HepG2 (cell line): ENCODE measurements around the gene DUSP22. TPM values are rescaled to one million over a fixed set of nuclear protein-coding genes. Genes with fewer than 3 reads are reported as not detected.

Experiments
- ATAC-seq: fragments of 200-7000 bp; cut with Tn5 transposase; 3 replicates; pipeline ENCODE4 v1.9.1; 2020; ENCODE audit warnings: mild to moderate bottlenecking, moderate library complexity
- BruUV-seq: library from RNA; stranded (reverse); fragments of 400-500 nt; replicated peaks from 2 replicates; lab custom pipeline; 2021; lab: Mats Ljungman, UMichigan
- CTCF ChIA-PET: fragments of 300-600 bp; formaldehyde crosslinking; extraction: SDS; loops from one replicate; lab custom pipeline; 2021; ENCODE audit warnings: low total read pairs, inconsistent platforms, low intra/inter-chr PET ratio; lab: Yijun Ruan, JAX
- POLR2A ChIA-PET: fragments of 350-600 bp; sonication (Branson Sonifier 250); formaldehyde crosslinking; loops from one replicate; lab custom pipeline; 2020; ENCODE audit warnings: antibody characterized with exemption, inconsistent platforms; lab: Yijun Ruan, JAX
- DNase-seq: peaks from one replicate; pipeline ENCODE4 v3.0.0-alpha.2; 2015; ENCODE audit warnings: low spot score
- FAIRE-seq: peaks from 3 replicates; lab custom pipeline; 2011; peaks lifted over from hg19 to GRCh38; lab: Jason Lieb, UNC
- H2AFZ ChIP-seq: one replicate; pipeline ENCODE4 v1.6.1; 2011; ENCODE audit warnings: low read length, inconsistent platforms
- H3K27ac ChIP-seq: fragments of 300-600 bp; 3 replicates; pipeline ENCODE4 v1.8.0; 2011; ENCODE audit warnings: mixed run types, mild to moderate bottlenecking, mixed read lengths, low read length, inconsistent platforms; ENCODE audit not compliant: insufficient read depth; ENCODE audit errors: extremely low read length
- H3K27me3 ChIP-seq, 2 experiments: fragments of 200-600 bp in 1 of 2; 2 replicates in 1 of 2; 3 replicates in 1 of 2; pipeline versions ENCODE4 v1.6.0 to v1.8.0; 2011; ENCODE audit warnings: low read length in 2 of 2, mild to moderate bottlenecking in 2 of 2, moderate library complexity in 2 of 2, inconsistent platforms in 1 of 2; ENCODE audit not compliant: insufficient read depth in 2 of 2, control insufficient read depth in 1 of 2
- H3K36me3 ChIP-seq, 2 experiments: fragments of 200-600 bp in 1 of 2; replicated peaks in 1 of 2; 2 replicates in 1 of 2; 3 replicates in 1 of 2; pipeline versions ENCODE4 v1.5.1 to v1.8.0; 2011; ENCODE audit warnings: low read length in 2 of 2, inconsistent platforms in 1 of 2; ENCODE audit not compliant: insufficient read depth in 2 of 2, control insufficient read depth in 1 of 2
- H3K4me1 ChIP-seq: 2 replicates; pipeline ENCODE4 v1.5.1; 2012; ENCODE audit warnings: low read length, inconsistent platforms; ENCODE audit not compliant: insufficient read depth
- H3K4me2 ChIP-seq: 2 replicates; pipeline ENCODE4 v1.6.0; 2011; ENCODE audit warnings: low read depth, low read length, inconsistent platforms
- H3K4me3 ChIP-seq, 3 experiments: fragments of 200-600 bp in 1 of 3; sonication (generic), shearing (Covaris generic) in 1 of 3; replicated peaks in 1 of 3; 2 replicates each; pipeline ENCODE4 v1.5.1; 2011 to 2016; ENCODE audit warnings: low read length in 3 of 3, inconsistent platforms in 2 of 3, low read depth in 2 of 3, mild to moderate bottlenecking in 2 of 3, control low read depth in 1 of 3, mixed read lengths in 1 of 3; ENCODE audit not compliant: insufficient read depth in 1 of 3
- H3K79me2 ChIP-seq: one replicate; pipeline ENCODE4 v1.6.1; 2011; ENCODE audit warnings: low read length, inconsistent platforms; ENCODE audit not compliant: insufficient read depth
- H3K9ac ChIP-seq: 2 replicates; pipeline ENCODE4 v1.6.0; 2011; ENCODE audit warnings: mild to moderate bottlenecking, low read depth, low read length, inconsistent platforms; ENCODE audit not compliant: insufficient read depth
- H3K9me3 ChIP-seq: 2 replicates; pipeline ENCODE4 v1.5.1; 2012; ENCODE audit warnings: mild to moderate bottlenecking, low read length
- H4K20me1 ChIP-seq: 2 replicates; pipeline ENCODE4 v1.6.0; 2011; ENCODE audit warnings: inconsistent platforms, mild to moderate bottlenecking, low read length, moderate library complexity; ENCODE audit not compliant: insufficient read depth
- ARID2 ChIP-seq: sonication (generic); formaldehyde crosslinking; IDR thresholded peaks from 2 replicates; pipeline ENCODE4 v1.8.1; 2022; ENCODE audit warnings: mild to moderate bottlenecking, missing genetic modification reagents, borderline replicate concordance
- CAMTA2 ChIP-seq: sonication (generic); formaldehyde crosslinking; IDR thresholded peaks from 2 replicates; pipeline ENCODE4 v1.4.0; 2020; ENCODE audit warnings: mild to moderate bottlenecking, missing genetic modification reagents, borderline replicate concordance
- FOXC1 ChIP-seq: sonication (generic); formaldehyde crosslinking; IDR thresholded peaks from 2 replicates; pipeline ENCODE4 v1.8.0; 2022; ENCODE audit warnings: mild to moderate bottlenecking, missing genetic modification reagents, borderline replicate concordance
- NR0B2 ChIP-seq: sonication (generic); formaldehyde crosslinking; IDR thresholded peaks from 2 replicates; pipeline ENCODE4 v1.4.0; 2020; ENCODE audit warnings: mild to moderate bottlenecking, missing genetic modification reagents
- PHF20 ChIP-seq: sonication (generic); formaldehyde crosslinking; IDR thresholded peaks from 2 replicates; pipeline ENCODE4 v1.5.0; 2020; ENCODE audit warnings: mild to moderate bottlenecking, missing genetic modification reagents
- SRY ChIP-seq: sonication (generic); formaldehyde crosslinking; IDR thresholded peaks from 2 replicates; pipeline ENCODE4 v1.8.0; 2022; ENCODE audit warnings: mild to moderate bottlenecking, missing genetic modification reagents
- ZNF235 ChIP-seq: sonication (generic); formaldehyde crosslinking; IDR thresholded peaks from 2 replicates; pipeline ENCODE4 v1.8.1; 2023; ENCODE audit warnings: mild to moderate bottlenecking, missing genetic modification reagents, borderline replicate concordance
- ZNF777 ChIP-seq: sonication (generic); formaldehyde crosslinking; IDR thresholded peaks from 2 replicates; pipeline ENCODE4 v1.4.0; 2020; ENCODE audit warnings: missing genetic modification reagents
- ZNF883 ChIP-seq: sonication (generic); formaldehyde crosslinking; IDR thresholded peaks from 2 replicates; pipeline ENCODE4 v1.5.1; 2020; ENCODE audit warnings: mild to moderate bottlenecking, missing genetic modification reagents; ENCODE audit errors: not compliant biosample characterization
- WGBS: methylation state at CpG from one replicate; pipeline ENCODE4 v1.1.6; 2017; ENCODE audit warnings: low lambda C conversion rate; 5-methylcytosine and 5-hydroxymethylcytosine counted together
- in situ Hi-C: cut with HindIII; loops from 2 replicates; pipeline ENCODE4 v1.10.0; 2017; ENCODE audit warnings: low pct_unique_long_range_greater_than_20kb; ENCODE audit not compliant: extremely low pct_ligation_motif_present
- intact Hi-C: fragments of 100-400 bp; cut with micrococcal nuclease; formaldehyde crosslinking; loops from one replicate; pipeline ENCODE4 v1.10.0; 2022; ENCODE audit not compliant: unreplicated experiment
- polyA plus RNA-seq, 8 experiments: library from polyadenylated mRNA; depleted of rRNA in 3 of 8; stranded (reverse) in 7 of 8; unstranded in 1 of 8; fragments of >200 nt; fragmentation: Illumina TruSeq in 4 of 8; extraction: Trizol in 4 of 8; gene quantifications; 2 replicates each; pipeline versions ENCODE4 v1.2.1 to v1.2.3, GENCODE V29; 2011 to 2016; ENCODE audit warnings: low read depth in 4 of 8, missing spikeins in 1 of 8, mixed read lengths in 1 of 8; ENCODE audit not compliant: insufficient read depth in 1 of 8
- total RNA-seq, 5 experiments: library from RNA; depleted of rRNA; stranded (reverse); fragments of >200 nt; fragmentation: Illumina TruSeq; extraction: Trizol; gene quantifications; 2 replicates each; pipeline ENCODE4 v1.2.3, GENCODE V29; 2016; ENCODE audit warnings: low read depth in 1 of 5
- TF ChIP-seq, protein P1 (sequence below): sonication (generic); formaldehyde crosslinking; IDR thresholded peaks from 2 replicates; pipeline ENCODE4 v1.4.0; 2020; ENCODE audit warnings: missing genetic modification reagents

The DUSP22 gene
- total and polyA plus RNA-seq, 2 of the 13 experiments (the other 11 are each of a cell fraction or from before 2014, with no cell fraction given) = 20.2 to 32.8 TPM

GRCh38 chr6:305371-306206, 13.3 kb downstream of the DUSP22 start:
- ChIA-PET CTCF (no interaction called here), POLR2A (no interaction called here)
- Histone ChIP-seq H3K27me3 (no peaks in the 10 kb centered on the region; a peak in 1 of 5 replicates), H3K9me3 (no peaks in the 10 kb centered on the region), H2AFZ (no peak overlapping the region), H4K20me1 (peaks cover 4% of the 10 kb centered on the region; the same call in 1 of the 2 replicates), H3K9ac (no peak overlapping the region), H3K79me2 (no peaks in the 10 kb centered on the region), H3K4me2 (no peak overlapping the region), H3K4me3 (no peak overlapping the region), H3K4me1 (no peaks in the 10 kb centered on the region), H3K36me3 (peaks cover 0 to 1% of the 10 kb centered on the region in 2 experiments; a peak in 2 of 5 replicates), H3K27ac (no peak overlapping the region)
- WGBS = 48% methylated on average over 5 of the region's 5 CpGs
- intact Hi-C loops = no loop called here
- in situ Hi-C loops = no loop called here
- DNase-seq (no peak), FAIRE-seq (no peak), ATAC-seq (no peak)
- no TSS peak for BruUV-seq
- TF ChIP-seq ARID2 (CRISPR knock-in tag) = no peak

DNA sequence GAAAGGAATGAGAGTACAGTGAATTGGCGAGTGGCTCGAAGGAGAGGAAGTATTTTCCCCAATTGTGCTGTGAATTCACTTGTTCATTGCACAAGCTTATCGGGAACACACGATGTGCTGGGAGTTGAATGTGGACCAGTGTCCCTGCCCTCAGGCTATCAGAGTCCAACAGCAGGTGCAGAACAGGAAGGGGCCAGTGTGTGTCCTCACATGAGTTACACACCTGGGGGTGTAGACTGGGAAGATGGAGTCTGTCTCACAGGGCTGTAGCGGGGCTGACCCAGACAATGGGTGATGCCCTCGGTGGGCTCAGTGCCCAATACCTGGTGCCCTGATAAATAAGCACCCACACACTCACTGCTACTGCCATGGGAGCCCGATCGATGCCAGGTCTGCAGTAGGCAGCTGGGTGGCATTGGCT, 14.4 kb downstream of the DUSP22 start:
- no peaks in the 10 kb centered on the region for H3K79me2 ChIP-seq
- H4K20me1 ChIP-seq = peaks cover 4% of the 10 kb centered on the region; the same call in 1 of the 2 replicates
- H3K36me3 ChIP-seq = peaks cover 0 to 1% of the 10 kb centered on the region in 2 experiments; a peak in 2 of 5 replicates
- in situ Hi-C loops (no loop called here), intact Hi-C loops (no loop called here)
- ATAC-seq = no peak
- whole genome bisulfite sequencing = 59% methylated on average over 7 of the region's 8 CpGs
- H3K27me3 ChIP-seq = no peaks in the 10 kb centered on the region; a peak in 1 of 5 replicates
- DNase-seq = no peak
- H3K4me3 ChIP-seq = no peak overlapping the region
- ChIA-PET CTCF (no interaction called here), POLR2A (no interaction called here)
- no peak overlapping the region for H3K4me2 ChIP-seq
- H2AFZ ChIP-seq = no peak overlapping the region
- H3K9ac ChIP-seq = no peak overlapping the region
- no TSS peak for BruUV-seq
- H3K4me1 ChIP-seq = no peaks in the 10 kb centered on the region
- H3K27ac ChIP-seq = no peak overlapping the region
- H3K9me3 ChIP-seq = no peaks in the 10 kb centered on the region
- no peak for FAIRE-seq
- no peak for TF ChIP-seq FOXC1 (CRISPR knock-in tag)
- TF ChIP-seq ZNF883 (CRISPR knock-in tag) = no peak
- no peak for TF ChIP-seq NR0B2
- TF ChIP-seq ZNF777 (CRISPR knock-in tag) = no peak
- TF ChIP-seq, protein P1, sequence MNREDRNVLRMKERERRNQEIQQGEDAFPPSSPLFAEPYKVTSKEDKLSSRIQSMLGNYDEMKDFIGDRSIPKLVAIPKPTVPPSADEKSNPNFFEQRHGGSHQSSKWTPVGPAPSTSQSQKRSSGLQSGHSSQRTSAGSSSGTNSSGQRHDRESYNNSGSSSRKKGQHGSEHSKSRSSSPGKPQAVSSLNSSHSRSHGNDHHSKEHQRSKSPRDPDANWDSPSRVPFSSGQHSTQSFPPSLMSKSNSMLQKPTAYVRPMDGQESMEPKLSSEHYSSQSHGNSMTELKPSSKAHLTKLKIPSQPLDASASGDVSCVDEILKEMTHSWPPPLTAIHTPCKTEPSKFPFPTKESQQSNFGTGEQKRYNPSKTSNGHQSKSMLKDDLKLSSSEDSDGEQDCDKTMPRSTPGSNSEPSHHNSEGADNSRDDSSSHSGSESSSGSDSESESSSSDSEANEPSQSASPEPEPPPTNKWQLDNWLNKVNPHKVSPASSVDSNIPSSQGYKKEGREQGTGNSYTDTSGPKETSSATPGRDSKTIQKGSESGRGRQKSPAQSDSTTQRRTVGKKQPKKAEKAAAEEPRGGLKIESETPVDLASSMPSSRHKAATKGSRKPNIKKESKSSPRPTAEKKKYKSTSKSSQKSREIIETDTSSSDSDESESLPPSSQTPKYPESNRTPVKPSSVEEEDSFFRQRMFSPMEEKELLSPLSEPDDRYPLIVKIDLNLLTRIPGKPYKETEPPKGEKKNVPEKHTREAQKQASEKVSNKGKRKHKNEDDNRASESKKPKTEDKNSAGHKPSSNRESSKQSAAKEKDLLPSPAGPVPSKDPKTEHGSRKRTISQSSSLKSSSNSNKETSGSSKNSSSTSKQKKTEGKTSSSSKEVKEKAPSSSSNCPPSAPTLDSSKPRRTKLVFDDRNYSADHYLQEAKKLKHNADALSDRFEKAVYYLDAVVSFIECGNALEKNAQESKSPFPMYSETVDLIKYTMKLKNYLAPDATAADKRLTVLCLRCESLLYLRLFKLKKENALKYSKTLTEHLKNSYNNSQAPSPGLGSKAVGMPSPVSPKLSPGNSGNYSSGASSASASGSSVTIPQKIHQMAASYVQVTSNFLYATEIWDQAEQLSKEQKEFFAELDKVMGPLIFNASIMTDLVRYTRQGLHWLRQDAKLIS = no peak
- TF ChIP-seq ZNF235 (CRISPR knock-in tag) = no peak
- no peak for TF ChIP-seq CAMTA2 (CRISPR knock-in tag)
- TF ChIP-seq PHF20 (CRISPR knock-in tag) = no peak
- no peak for TF ChIP-seq SRY
